NCI-H460 (cell line): ENCODE results near the gene DOLK. TPM values are rescaled to one million over a fixed set of nuclear protein-coding genes. Genes with fewer than 3 reads are reported as not detected.

Experiments used
- DNase-seq: peaks from one replicate; pipeline ENCODE4 v3.0.0-alpha.2; 2016; ENCODE audit warnings: low read depth; ENCODE audit errors: extremely low read depth
- total RNA-seq: library from RNA; depleted of rRNA; stranded (reverse); fragments of >200 nt; shearing (Covaris generic); gene quantifications from 2 replicates; pipeline ENCODE4 v1.2.3, GENCODE V29; 2014

The DOLK gene
- total RNA-seq, 1 experiment from 2014 or later = 20.6 TPM

DNA sequence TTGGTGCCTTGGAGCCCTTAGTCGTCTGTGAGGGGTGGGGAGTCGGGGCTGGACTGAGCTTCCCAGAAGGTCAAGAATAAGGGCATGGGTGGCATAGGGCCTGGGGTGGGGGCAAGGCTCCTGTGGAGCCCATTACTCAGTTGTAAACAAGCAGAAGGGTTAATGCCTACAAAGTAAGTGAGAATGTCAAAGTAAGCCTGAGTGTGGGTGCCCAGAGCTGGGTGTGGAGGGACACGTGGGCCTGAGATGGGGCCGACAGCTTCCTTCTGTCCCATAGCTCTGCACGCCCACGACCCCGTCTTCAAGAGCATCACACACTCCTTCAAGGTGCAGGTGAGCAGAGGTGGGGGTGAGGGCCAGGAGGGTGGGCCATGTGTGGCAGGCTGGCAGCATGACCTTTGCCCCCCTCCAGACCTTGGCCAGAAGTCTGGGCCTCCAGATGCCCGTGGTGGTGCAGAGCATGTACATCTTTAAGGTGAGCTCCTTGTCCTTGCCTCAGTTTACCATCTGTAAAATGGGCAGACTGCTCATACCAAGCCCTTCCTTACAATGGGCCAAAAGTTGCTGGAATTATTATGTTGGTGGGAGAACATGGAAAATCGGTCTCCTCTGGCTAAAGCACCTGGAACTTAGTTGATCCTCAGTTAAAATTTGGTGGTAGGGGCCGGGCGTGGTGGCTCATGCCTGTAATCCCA lies 11.1 kb downstream of the DOLK start:
- no peak for DNase-seq

DNA sequence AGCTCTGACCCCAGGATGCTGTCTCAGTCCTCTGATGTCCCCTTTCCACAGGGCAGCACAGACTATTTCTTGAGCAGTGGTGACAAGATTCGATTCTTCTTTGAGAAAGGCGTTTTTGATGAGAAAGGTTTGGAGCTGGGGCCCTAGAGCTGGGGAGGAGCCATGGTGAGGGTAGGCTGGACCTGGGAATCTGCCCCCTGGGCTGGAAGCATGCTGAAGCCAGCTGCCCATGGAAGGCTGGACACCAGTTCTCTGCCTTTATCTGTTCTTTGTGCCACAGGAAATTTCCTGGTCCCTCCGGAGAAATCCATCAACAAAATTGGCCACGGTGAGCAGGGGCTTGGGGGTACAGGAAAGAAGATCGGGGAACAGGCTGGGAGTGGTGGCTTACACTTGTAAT lies 13.7 kb downstream of the DOLK start:
- DNase-seq = no peak

DNA sequence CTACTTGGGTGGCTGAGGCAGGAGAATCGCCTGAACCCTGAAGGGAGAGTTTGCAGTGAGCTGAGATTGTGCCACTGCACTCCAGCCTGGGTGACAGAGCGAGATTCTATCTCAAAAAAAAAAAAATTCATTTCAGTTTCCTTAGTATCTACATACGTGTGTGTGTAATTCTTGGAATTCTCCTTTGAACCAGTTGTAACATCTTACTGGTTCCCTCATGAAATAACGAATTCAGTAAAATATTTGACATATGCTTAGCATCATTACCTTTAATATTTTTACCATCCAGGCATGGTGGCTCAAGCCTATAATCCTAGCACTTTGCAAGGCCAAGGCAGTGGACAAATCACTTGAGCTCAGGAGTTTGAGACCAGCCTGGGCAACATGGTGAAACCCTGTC lies 17.8 kb downstream of the DOLK start:
- DNase-seq = no peak

DNA sequence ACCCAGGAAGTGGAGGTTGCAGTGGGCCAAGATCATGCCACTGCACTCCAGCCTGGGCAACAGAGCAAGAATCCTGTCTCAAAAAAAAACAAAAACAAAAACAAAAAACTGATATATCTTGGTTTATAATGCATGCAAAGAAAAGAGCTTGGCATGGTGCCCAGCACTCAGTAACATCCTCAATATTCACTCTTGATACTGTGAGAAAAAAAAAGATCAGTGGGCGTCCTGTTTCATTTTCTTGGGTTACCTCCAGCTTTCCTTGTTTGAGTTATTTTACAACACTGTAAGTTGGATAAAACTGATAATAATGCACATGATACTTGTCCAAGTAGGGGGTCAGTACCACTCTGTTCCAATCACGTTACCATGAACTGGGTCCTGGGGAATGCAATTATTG lies 18.8 kb downstream of the DOLK start:
- DNase-seq = no peak

DNA sequence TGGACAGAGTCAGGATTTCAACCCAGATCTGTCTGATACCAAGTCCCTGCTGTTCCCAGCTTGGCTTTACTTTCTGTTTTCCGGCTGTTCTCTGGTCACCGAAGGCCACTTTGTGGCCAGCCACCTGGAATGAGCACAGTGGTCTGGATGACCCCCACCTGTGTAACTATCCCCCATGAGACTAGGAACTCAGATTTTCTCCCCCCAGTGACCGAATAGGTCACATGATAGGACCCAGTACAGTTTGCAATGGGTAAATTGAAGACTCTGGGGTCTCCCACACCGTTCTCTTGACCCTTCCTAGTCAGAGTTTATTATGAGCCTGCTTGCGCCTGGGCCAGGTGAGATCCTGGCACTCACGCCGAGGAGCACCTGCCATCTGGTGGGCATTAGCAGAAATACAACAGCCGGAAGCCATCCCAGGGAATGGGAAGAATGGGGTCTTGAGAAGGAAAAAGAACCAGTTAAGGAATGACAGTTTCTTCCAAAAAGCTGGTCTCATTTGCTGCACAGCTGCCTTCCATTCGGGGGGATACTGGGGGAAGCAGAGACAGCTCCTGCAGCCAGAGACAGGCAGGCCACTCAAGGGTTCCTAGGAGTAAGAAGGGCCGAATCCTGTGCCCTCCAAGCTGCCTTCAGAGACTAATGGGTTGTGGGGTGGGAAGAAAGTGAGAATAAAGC lies 19.5 kb downstream of the DOLK start:
- peak; percentile 54 for DNase-seq

DNA sequence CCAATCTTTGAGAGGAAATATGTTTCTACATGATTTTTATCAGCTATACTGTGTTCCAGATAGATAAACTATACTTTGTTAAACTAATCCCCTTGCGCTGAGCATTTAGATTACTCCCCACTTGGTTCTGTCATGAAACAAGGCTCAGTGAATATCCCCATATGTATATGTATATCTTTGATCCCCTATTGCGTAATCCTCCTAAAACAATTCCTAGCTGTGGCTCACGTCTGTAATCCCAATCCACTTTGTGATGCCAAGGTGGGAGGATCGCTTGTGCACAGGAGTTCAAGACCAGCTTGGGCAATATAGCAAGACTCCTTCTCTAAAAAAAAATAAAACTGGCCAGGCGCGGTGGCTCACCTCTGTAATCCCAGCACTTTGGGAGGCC lies 23.9 kb downstream of the DOLK start:
- DNase-seq = no peak

- no peak for DNase-seq
These were observed 25.3 kb downstream of the DOLK start for GRCh38 chr9:128921881-128922763.

GRCh38 chr9:128920381-128921058 lies 26.9 kb downstream of the DOLK start, which contains the start of gene PHYHD1:
Gene PHYHD1, plus strand, starts transcription at chr9:128920982. Its CDS starts 1,342 bp downstream, at chr9:128922324.
- no peak for DNase-seq

- no peak for DNase-seq
These were observed 27.9 kb downstream of the DOLK start for GRCh38 chr9:128919402-128920089.

GRCh38 chr9:128918921-128919320 lies 28.5 kb downstream of the DOLK start:
- DNase-seq = no peak

GRCh38 chr9:128917151-128917849 lies 30.1 kb downstream of the DOLK start:
- no peak for DNase-seq

DNA sequence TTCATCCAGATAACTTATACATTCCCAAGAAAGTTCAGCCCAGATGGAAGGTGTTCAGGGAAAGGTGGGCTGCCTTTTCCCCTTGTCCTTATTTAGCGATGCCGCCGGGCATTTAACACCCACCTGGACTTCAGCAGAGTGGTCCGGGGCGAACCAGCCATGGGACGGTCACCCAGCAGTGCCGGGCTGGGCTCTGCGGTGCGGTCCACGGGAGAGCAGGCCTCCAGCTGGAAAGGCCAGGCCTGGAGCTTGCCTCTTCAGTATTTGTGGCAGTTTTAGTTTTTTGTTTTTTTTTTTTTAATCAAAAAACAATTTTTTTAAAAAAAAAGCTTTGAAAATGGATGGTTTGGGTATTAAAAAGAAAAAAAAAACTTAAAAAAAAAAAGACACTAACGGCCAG lies 30.7 kb downstream of the DOLK start:
- DNase-seq = no peak

GRCh38 chr9:128916204-128916603 lies 31.2 kb downstream of the DOLK start:
- no peak for DNase-seq

- DNase-seq = no peak
These were observed 33.2 kb downstream of the DOLK start for GRCh38 chr9:128913995-128914772.

GRCh38 chr9:128913048-128913900 lies 34.1 kb downstream of the DOLK start:
- no peak for DNase-seq

GRCh38 chr9:128912270-128912853 lies 35.0 kb downstream of the DOLK start:
- DNase-seq = no peak

- DNase-seq = no peak
These were observed 35.8 kb downstream of the DOLK start for GRCh38 chr9:128911529-128912035.
